GM23248 (cell line): ENCODE measurements around the gene SLC4A4.

Source experiments
- EZH2 ChIP-seq: fragments of 200-600 bp; sonication (generic); IDR thresholded peaks from 2 replicates; pipeline ENCODE4 v1.6.1; 2018; ENCODE audit warnings: antibody characterized with exemption, mild to moderate bottlenecking; ENCODE audit not compliant: insufficient read depth, poor library complexity, severe bottlenecking
- EZH2phosphoT487 ChIP-seq: fragments of 200-600 bp; sonication (generic); IDR thresholded peaks from 2 replicates; pipeline ENCODE4 v1.6.1; 2018; ENCODE audit warnings: antibody characterized with exemption, moderate library complexity, mild to moderate bottlenecking, low read depth; ENCODE audit not compliant: insufficient read depth

DNA sequence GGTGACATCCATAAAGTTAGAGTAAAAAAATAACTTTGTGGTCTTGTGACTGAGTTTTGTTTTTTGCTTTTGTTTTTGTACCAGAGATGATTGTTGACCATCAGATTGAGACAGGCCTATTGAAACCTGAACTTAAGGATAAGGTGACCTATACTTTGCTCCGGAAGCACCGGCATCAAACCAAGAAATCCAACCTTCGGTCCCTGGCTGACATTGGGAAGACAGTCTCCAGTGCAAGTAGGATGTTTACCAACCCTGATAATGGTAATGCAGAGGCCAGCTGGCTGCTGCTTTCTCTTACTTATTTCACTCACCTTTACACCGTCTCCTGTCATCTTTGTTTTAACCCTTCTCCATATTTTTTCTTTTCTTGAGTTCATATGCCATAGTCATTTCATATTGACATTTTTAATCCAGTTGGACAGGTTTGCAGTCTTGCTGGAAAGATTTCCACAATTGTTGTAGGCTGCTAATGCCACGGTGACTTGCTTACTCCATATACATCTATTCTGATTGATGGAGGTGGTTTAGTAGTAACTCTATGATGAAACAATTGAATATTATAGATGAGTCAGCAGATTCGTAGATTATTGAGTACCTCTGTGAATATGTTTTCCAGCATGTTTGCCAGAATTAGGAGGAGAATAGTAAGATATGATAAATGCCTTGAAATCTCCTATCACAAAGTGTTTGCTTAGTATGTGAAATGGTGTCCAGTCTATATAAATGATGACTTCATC lies 18.3 kb downstream of the SLC4A4 start:
- TF ChIP-seq EZH2phosphoT487 (no peak), EZH2 (no peak)
